ENCODE measurements around the gene NDUFB2.
"Not testable (repeated sequence)": the region's sequence is repeated elsewhere in the genome, so short reads cannot be mapped to it uniquely, and the experiment has no call there.

Gene NDUFB2

DNA sequence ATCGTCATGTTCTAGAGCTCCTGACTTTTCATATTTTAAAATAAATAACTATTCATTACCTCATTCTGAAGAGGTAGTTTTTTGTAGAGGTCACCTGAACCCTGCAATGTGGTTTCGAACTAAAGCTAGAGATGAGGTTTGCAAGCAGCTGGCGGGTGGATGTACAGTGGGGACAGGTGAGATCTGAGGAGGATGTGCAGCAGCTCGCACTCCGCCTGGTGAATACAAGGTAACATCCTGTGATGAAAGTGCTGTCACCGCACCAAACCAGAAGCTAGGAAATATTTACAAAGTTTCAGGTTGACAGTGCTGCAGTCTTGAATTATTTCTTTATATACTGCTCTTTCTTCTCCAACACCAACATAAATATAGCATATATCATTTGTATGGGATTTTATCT is 26.5 kb downstream of the NDUFB2 start:
- Histone ChIP-seq H3K27me3 (ENCODE audit: control insufficient read depth, insufficient read depth, low read length) (no peaks in the 10 kb centered on the region), H3K4me3 (ENCODE audit: low read length) (no peak overlapping the region), H3K9me3 (replicated peaks; ENCODE audit: low read length) (no peaks in the 10 kb centered on the region), H3K4me1 (ENCODE audit: control insufficient read depth, insufficient read depth, low read length) (peaks cover 7% of the 10 kb centered on the region), H3K4me2 (ENCODE audit: low read length) (no peak overlapping the region), H3K9ac (ENCODE audit: low read depth, low read length) (no peak overlapping the region), H3K36me3 (ENCODE audit: insufficient read depth, low read length) (peaks cover 8% of the 10 kb centered on the region)

GRCh38 chr7:140723574-140723973 is 27.1 kb downstream of the NDUFB2 start:
- Histone ChIP-seq H3K27me3 (ENCODE audit: control insufficient read depth, insufficient read depth, low read length) (no peaks in the 10 kb centered on the region), H3K36me3 (ENCODE audit: insufficient read depth, low read length) (peaks cover 8% of the 10 kb centered on the region)

GRCh38 chr7:140724706-140725105 is 28.2 kb downstream of the NDUFB2 start:
- H3K4me2 ChIP-seq (ENCODE audit: low read length), result no peak overlapping the region
- no peak overlapping the region for H3K4me3 ChIP-seq (ENCODE audit: low read length)
- peaks cover 8% of the 10 kb centered on the region for H3K36me3 ChIP-seq (ENCODE audit: insufficient read depth, low read length)
- H3K9ac ChIP-seq (ENCODE audit: low read depth, low read length), result no peak overlapping the region
- no peaks in the 10 kb centered on the region for H3K27me3 ChIP-seq (ENCODE audit: control insufficient read depth, insufficient read depth, low read length)
- peaks cover 16% of the 10 kb centered on the region for H3K4me1 ChIP-seq (ENCODE audit: control insufficient read depth, insufficient read depth, low read length)
- no peaks in the 10 kb centered on the region for H3K9me3 ChIP-seq (replicated peaks; ENCODE audit: low read length)

More at GRCh38 chr7:140723574-140723973, 27.1 kb downstream of the NDUFB2 start:
- Histone ChIP-seq H3K4me1 (ENCODE audit: control insufficient read depth, insufficient read depth, low read length) (peaks cover 11% of the 10 kb centered on the region), H3K9me3 (replicated peaks; ENCODE audit: low read length) (no peaks in the 10 kb centered on the region), H3K4me2 (ENCODE audit: low read length) (no peak overlapping the region), H3K4me3 (ENCODE audit: low read length) (no peak overlapping the region), H3K9ac (ENCODE audit: low read depth, low read length) (no peak overlapping the region)

GRCh38 chr7:140726281-140726680 is 29.8 kb downstream of the NDUFB2 start:
- no peak overlapping the region for H3K4me2 ChIP-seq (ENCODE audit: low read length)

GRCh38 chr7:140732416-140732815 is 35.9 kb downstream of the NDUFB2 start:
- no peaks in the 10 kb centered on the region for H3K36me3 ChIP-seq (ENCODE audit: insufficient read depth, low read length)
- no peak overlapping the region for H3K9ac ChIP-seq (ENCODE audit: low read depth, low read length)
- no peak overlapping the region for H3K4me2 ChIP-seq (ENCODE audit: low read length)
- no peaks in the 10 kb centered on the region for H3K9me3 ChIP-seq (replicated peaks; ENCODE audit: low read length)
- H3K27me3 ChIP-seq (ENCODE audit: control insufficient read depth, insufficient read depth, low read length), result no peaks in the 10 kb centered on the region
- H3K4me3 ChIP-seq (ENCODE audit: low read length), result no peak overlapping the region
- H3K4me1 ChIP-seq (ENCODE audit: control insufficient read depth, insufficient read depth, low read length), result peaks cover 18% of the 10 kb centered on the region

More at GRCh38 chr7:140726281-140726680, 29.8 kb downstream of the NDUFB2 start:
- H3K4me1 ChIP-seq (ENCODE audit: control insufficient read depth, insufficient read depth, low read length), result peaks cover 19% of the 10 kb centered on the region
- no peak overlapping the region for H3K9ac ChIP-seq (ENCODE audit: low read depth, low read length)
- peaks cover 7% of the 10 kb centered on the region for H3K36me3 ChIP-seq (ENCODE audit: insufficient read depth, low read length)
- H3K4me3 ChIP-seq (ENCODE audit: low read length), result no peak overlapping the region
- no peaks in the 10 kb centered on the region for H3K27me3 ChIP-seq (ENCODE audit: control insufficient read depth, insufficient read depth, low read length)
- H3K9me3 ChIP-seq (replicated peaks; ENCODE audit: low read length), result no peaks in the 10 kb centered on the region

GRCh38 chr7:140734096-140734495 is 37.6 kb downstream of the NDUFB2 start:
- peaks cover 5% of the 10 kb centered on the region for H3K36me3 ChIP-seq (ENCODE audit: insufficient read depth, low read length)
- no peak overlapping the region for H3K4me3 ChIP-seq (ENCODE audit: low read length)
- no peak overlapping the region for H3K4me2 ChIP-seq (ENCODE audit: low read length)
- H3K4me1 ChIP-seq (ENCODE audit: control insufficient read depth, insufficient read depth, low read length), result peaks cover 8% of the 10 kb centered on the region
- no peaks in the 10 kb centered on the region for H3K9me3 ChIP-seq (replicated peaks; ENCODE audit: low read length)
- H3K27me3 ChIP-seq (ENCODE audit: control insufficient read depth, insufficient read depth, low read length), result no peaks in the 10 kb centered on the region
- H3K9ac ChIP-seq (ENCODE audit: low read depth, low read length), result no peak overlapping the region

DNA sequence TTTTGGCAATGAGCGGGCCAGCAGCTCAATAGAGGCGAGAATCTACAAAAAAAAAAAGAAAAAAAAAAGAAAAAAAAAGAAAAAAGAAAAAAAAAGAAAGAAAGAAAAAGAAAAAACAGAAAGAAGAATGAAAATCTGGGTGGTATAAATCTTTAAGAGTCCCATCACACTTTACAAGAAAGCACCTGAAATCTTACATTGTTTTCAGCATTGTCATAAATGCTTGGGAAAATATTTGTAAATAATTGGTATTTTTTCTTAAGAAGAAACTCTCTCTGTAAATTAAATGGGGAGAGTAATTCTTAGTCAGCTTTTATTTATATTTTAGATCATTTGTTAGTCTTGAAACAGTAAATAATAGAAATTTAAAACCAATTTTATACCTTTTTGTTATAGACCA is 38.2 kb downstream of the NDUFB2 start:
- Histone ChIP-seq H3K9ac (ENCODE audit: low read depth, low read length) (no peak overlapping the region), H3K4me1 (ENCODE audit: control insufficient read depth, insufficient read depth, low read length) (peaks cover 3% of the 10 kb centered on the region), H3K4me3 (ENCODE audit: low read length) (no peak overlapping the region), H3K4me2 (ENCODE audit: low read length) (no peak overlapping the region), H3K9me3 (replicated peaks; ENCODE audit: low read length) (no peaks in the 10 kb centered on the region), H3K27me3 (ENCODE audit: control insufficient read depth, insufficient read depth, low read length) (no peaks in the 10 kb centered on the region), H3K36me3 (ENCODE audit: insufficient read depth, low read length) (peaks cover 6% of the 10 kb centered on the region)

DNA sequence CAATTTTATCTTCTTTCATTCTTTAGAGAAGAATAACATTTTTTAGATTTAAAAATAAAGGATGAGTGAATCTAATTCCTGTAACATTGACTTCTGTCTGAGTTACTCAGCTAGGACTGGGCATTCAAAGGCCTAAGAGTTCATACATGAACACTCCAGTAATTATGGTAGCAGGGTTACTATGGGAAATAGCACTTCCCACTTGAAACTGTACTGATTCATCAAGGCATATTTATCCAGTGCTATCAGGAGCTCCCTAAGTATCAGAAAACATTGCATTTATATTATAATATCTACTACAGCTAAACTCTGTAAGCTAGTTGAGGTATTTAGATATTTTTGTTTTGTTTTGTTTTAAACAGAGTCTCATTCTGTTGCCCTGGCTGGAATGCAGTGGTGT is 41.8 kb downstream of the NDUFB2 start:
- H3K36me3 ChIP-seq (ENCODE audit: insufficient read depth, low read length), result peaks cover 8% of the 10 kb centered on the region
- H3K9ac ChIP-seq (ENCODE audit: low read depth, low read length), result no peak overlapping the region
- no peak overlapping the region for H3K4me3 ChIP-seq (ENCODE audit: low read length)
- H3K27me3 ChIP-seq (ENCODE audit: control insufficient read depth, insufficient read depth, low read length), result no peaks in the 10 kb centered on the region
- H3K4me1 ChIP-seq (ENCODE audit: control insufficient read depth, insufficient read depth, low read length), result no peaks in the 10 kb centered on the region
- no peaks in the 10 kb centered on the region for H3K9me3 ChIP-seq (replicated peaks; ENCODE audit: low read length)
- H3K4me2 ChIP-seq (ENCODE audit: low read length), result no peak overlapping the region

GRCh38 chr7:140743255-140743654 is 46.7 kb downstream of the NDUFB2 start:
- not testable (repeated sequence) for H3K27me3 ChIP-seq (ENCODE audit: control insufficient read depth, insufficient read depth, low read length); H3K4me3 ChIP-seq (ENCODE audit: low read length); H3K9me3 ChIP-seq (replicated peaks; ENCODE audit: low read length); H3K9ac ChIP-seq (ENCODE audit: low read depth, low read length); H3K4me2 ChIP-seq (ENCODE audit: low read length); H3K4me1 ChIP-seq (ENCODE audit: control insufficient read depth, insufficient read depth, low read length)
- peaks cover 12% of the 10 kb centered on the region for H3K36me3 ChIP-seq (ENCODE audit: insufficient read depth, low read length)

DNA sequence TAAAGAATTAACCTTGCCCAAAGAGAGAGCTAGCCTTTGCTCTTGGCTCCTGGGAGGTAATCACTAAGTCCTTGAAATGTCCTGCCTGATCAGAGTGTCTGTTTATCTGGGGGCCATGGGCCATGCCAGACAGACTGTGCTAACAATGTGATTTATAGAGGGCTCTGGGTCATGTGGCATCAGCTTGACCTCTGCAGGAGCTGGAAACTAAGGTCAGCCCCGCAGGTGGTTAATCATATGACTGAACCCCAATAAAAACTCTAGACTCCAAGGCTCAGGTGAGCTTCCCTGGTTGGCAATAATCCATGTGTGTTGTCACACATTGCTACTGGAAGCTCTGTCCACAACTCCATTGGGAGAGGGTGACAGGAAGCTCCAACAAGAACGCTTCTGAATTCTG is 47.5 kb downstream of the NDUFB2 start:
- Histone ChIP-seq H3K27me3 (ENCODE audit: control insufficient read depth, insufficient read depth, low read length) (no peaks in the 10 kb centered on the region), H3K4me1 (ENCODE audit: control insufficient read depth, insufficient read depth, low read length) (no peaks in the 10 kb centered on the region), H3K9ac (ENCODE audit: low read depth, low read length) (no peak overlapping the region), H3K36me3 (ENCODE audit: insufficient read depth, low read length) (peaks cover 8% of the 10 kb centered on the region), H3K4me2 (ENCODE audit: low read length) (no peak overlapping the region), H3K4me3 (ENCODE audit: low read length) (no peak overlapping the region), H3K9me3 (replicated peaks; ENCODE audit: low read length) (no peaks in the 10 kb centered on the region)

GRCh38 chr7:140745266-140746058 is 49.0 kb downstream of the NDUFB2 start:
- H3K9me3 ChIP-seq (replicated peaks; ENCODE audit: low read length), result no peaks in the 10 kb centered on the region
- no peak overlapping the region for H3K9ac ChIP-seq (ENCODE audit: low read depth, low read length)
- no peaks in the 10 kb centered on the region for H3K4me1 ChIP-seq (ENCODE audit: control insufficient read depth, insufficient read depth, low read length)
- no peaks in the 10 kb centered on the region for H3K27me3 ChIP-seq (ENCODE audit: control insufficient read depth, insufficient read depth, low read length)
- no peak overlapping the region for H3K4me2 ChIP-seq (ENCODE audit: low read length)
- H3K36me3 ChIP-seq (ENCODE audit: insufficient read depth, low read length), result peaks cover 4% of the 10 kb centered on the region
- no peak overlapping the region for H3K4me3 ChIP-seq (ENCODE audit: low read length)

DNA sequence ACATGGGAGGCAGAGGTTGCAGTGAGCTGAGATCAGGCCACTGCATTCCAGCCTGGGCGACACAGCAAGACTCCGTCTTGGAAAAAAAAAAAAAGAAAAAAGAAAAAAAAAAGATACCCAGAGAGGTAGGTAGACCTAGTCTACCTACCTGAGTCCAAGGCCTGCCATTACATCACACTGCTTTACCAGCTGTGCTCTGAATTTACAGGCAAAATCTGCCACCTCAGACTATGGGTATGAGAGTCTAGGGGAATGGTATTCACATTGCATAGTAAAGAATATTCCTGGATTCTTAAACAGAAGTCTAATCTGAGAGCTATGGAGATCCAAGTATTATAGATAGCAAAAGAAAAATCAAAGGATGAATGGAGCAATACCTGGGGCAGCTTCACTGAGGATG is 50.2 kb downstream of the NDUFB2 start:
- H3K4me1 ChIP-seq (ENCODE audit: control insufficient read depth, insufficient read depth, low read length), result no peaks in the 10 kb centered on the region
- H3K9me3 ChIP-seq (replicated peaks; ENCODE audit: low read length), result no peaks in the 10 kb centered on the region
- no peak overlapping the region for H3K9ac ChIP-seq (ENCODE audit: low read depth, low read length)
- H3K27me3 ChIP-seq (ENCODE audit: control insufficient read depth, insufficient read depth, low read length), result no peaks in the 10 kb centered on the region
- no peak overlapping the region for H3K4me3 ChIP-seq (ENCODE audit: low read length)
- H3K4me2 ChIP-seq (ENCODE audit: low read length), result no peak overlapping the region
- peaks cover 4% of the 10 kb centered on the region for H3K36me3 ChIP-seq (ENCODE audit: insufficient read depth, low read length)

Measured in skeletal muscle satellite cell (primary cell).